Measurements from ENCODE around the gene HIKESHI. TPM values are rescaled to one million over a fixed set of nuclear protein-coding genes. Genes with fewer than 3 reads are reported as not detected.

Gene HIKESHI
- total and polyA plus RNA-seq, 2 of the 13 experiments (the other 11 are each of a cell fraction or from before 2014, with no cell fraction given), result 67.8 to 74.8 TPM

GRCh38 chr11:86302092-86302793 is at the start of gene HIKESHI (continued):
- TF ChIP-seq PRDM4 (CRISPR knock-in tag; IDR thresholded peaks at IDR 0.05; ENCODE audit: borderline replicate concordance) (no peak), CHCHD3 (CRISPR knock-in tag; IDR thresholded peaks at IDR 0.05) (no peak), SMC3 (IDR thresholded peaks at IDR 0.05; ENCODE audit: low read length) (no peak), TCF12 (IDR thresholded peaks at IDR 0.05) (no peak), TCF12 (CRISPR knock-in tag; IDR thresholded peaks at IDR 0.05) (0 out of 2 replicates have a peak, but pooled peaks have one; percentile 56), ISX (CRISPR knock-in tag; conservative IDR thresholded peaks at IDR 0.05) (no peak), SYNCRIP (IDR thresholded peaks at IDR 0.05; ENCODE audit: insufficient read depth, low read depth, low read length) (no peak), KLF11 (CRISPR knock-in tag; IDR thresholded peaks at IDR 0.05) (no peak), ZBTB25 (CRISPR knock-in tag; IDR thresholded peaks at IDR 0.05) (peak; percentile 62), ZNF597 (CRISPR knock-in tag; IDR thresholded peaks at IDR 0.05) (peak; percentile 57; the same call in 1 of the 2 replicates), RELA (CRISPR knock-in tag; IDR thresholded peaks at IDR 0.05) (peak; percentile 32; the same call in 1 of the 2 replicates), ZNF33B (CRISPR knock-in tag; IDR thresholded peaks at IDR 0.05) (peak; percentile 91), ZNF264 (CRISPR knock-in tag; IDR thresholded peaks at IDR 0.05) (peak; percentile 81), MTF2 (CRISPR knock-in tag; IDR thresholded peaks at IDR 0.05; ENCODE audit: borderline replicate concordance) (peak; percentile 49; the same call in 1 of the 2 replicates), MIER3 (CRISPR knock-in tag; IDR thresholded peaks at IDR 0.05; ENCODE audit: borderline replicate concordance) (peak; percentile 81; the same call in 1 of the 2 replicates), ZNF572 (CRISPR knock-in tag; IDR thresholded peaks at IDR 0.05) (no peak), STAG1 (CRISPR knock-in tag; IDR thresholded peaks at IDR 0.05) (no peak), NFYB (CRISPR knock-in tag; IDR thresholded peaks at IDR 0.05) (peak; percentile 89), ZNF160 (CRISPR knock-in tag; IDR thresholded peaks at IDR 0.05) (0 out of 2 replicates have a peak, but pooled peaks have one; percentile 73), ZBED4 (CRISPR knock-in tag; IDR thresholded peaks at IDR 0.05; ENCODE audit: borderline replicate concordance) (no peak; the same call in none of the 2 replicates), HDAC6 (IDR thresholded peaks at IDR 0.05; ENCODE audit: low read depth, low read length) (no peak), CENPBD1 (CRISPR knock-in tag; IDR thresholded peaks at IDR 0.05; ENCODE audit: borderline replicate concordance, low read depth) (0 out of 2 replicates have a peak, but pooled peaks have one; percentile 67)

Data from HepG2 (cell line).